Measurements from ENCODE around the gene R3HDM1.
"Not testable (repeated sequence)": the region's sequence is repeated elsewhere in the genome, so short reads cannot be mapped to it uniquely, and the experiment has no call there.

Gene R3HDM1

DNA sequence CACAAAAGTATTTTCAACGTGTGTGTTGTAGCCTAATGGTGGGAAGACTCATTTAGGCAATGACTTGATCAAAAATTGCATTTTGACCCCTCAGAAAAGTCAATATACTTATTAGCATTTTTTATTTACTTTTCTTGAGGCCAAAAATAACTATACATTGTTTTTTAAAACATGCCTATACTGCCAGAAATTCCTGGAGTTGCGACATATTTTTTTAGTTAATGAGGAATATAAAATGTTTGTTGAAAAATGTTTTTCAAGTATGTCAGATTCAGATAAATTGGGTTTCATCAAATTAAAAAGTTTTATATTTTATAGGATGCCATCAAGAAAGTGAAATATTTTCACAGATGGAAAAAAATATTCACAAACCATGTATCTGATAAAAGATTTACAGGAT lies 39.6 kb downstream of the R3HDM1 start:
- no peak for DNase-seq (ENCODE audit: low read depth in 1 of 2, low spot score in 1 of 2)

DNA sequence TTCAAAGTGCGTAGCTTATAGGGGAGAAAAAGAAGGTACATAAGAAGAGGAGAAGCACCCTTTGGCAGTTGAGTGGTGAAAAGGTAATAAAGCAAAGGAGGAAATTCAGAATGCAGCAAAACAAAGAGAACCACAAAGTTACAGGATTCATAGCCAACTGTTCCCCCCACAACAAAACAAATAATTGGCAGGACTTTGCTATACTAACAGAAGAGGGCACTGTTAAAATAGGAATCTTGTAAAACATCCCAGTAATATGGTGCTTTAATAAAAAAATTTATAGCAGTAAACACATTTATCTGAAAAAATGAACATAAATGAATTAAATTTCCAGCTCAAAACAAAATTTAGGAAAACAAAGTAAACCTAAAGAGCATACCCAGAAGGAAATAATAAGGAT lies 42.3 kb downstream of the R3HDM1 start:
- DNase-seq (ENCODE audit: low read depth in 1 of 2, low spot score in 1 of 2), result no peak

DNA sequence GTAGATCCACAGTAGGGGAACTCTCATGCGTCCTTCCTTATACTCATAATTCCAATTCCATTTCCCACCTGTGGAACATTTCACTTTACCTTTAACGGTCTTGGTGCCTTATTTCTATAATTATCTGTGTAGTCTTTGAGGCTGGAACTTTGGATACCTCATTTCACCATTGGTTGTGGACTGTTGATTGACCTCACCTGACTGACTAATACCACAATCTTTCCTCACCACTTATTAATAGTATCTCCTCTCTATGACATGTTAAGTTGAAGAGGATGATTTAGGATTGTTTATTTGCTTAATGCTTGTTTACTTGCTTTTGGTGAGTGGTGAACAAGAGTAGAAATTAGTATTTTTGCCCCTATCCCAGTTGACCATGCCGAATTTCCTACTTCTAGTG lies 50.0 kb downstream of the R3HDM1 start:
- DNase-seq (ENCODE audit: low read depth in 1 of 2, low spot score in 1 of 2), result no peak

DNA sequence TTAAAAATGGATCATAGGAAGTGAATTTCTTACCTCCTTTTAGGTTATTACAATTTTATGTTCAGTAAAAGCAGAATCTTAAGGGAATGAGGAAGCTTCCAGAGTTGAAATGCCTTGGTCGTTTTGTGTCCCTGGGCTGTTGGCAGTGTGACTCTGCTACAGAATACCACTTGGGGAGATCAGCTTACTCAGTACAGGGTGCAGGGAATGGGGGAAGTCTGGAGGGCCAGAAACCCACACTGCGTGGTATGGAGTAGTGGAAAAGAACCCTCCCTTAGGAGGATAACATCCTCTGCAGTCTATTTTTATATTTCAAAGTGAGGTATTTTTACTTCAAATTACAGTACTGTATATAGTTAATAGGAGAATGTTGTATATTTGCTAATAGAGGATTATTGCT lies 51.1 kb downstream of the R3HDM1 start:
- no peak for DNase-seq (ENCODE audit: low read depth in 1 of 2, low spot score in 1 of 2)

DNA sequence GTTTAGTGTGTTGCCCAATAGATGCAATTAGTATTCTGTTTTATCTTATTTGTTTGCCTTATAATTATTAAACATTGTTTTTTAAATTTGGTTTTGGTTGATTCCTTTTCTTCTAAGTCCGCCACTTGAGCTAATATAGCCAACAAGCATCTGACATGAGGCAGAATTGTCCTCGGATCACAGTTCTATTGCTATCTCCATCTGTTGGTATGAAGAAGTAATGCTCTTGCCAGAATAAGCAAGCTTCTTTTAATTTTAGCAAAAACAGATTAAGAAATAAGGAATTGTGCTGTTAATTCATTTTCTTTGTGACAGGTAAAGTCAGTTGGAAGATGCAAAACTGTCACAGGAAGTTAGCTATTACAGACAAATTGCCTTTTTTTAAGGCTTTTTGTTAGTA lies 54.3 kb downstream of the R3HDM1 start:
- no peak for DNase-seq (ENCODE audit: low read depth in 1 of 2, low spot score in 1 of 2)

DNA sequence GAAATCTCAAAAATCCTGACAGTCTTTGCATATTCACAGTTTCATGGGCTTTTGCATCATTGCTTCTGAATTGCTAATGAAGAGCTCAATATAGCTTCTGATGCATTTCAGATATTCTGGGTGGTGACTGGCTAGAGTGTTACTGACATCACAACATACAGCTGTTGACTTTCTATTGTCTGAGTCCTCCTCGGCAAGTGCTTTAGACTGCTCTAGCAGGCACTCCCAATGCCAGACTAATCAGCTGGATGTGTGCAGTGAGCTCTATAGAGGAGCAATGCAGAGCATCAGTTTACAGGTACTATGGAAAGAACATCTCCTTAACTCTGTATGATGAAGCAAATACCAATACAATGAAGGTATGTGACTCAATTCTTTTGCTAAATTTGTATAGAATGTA lies 54.9 kb downstream of the R3HDM1 start:
- no peak for DNase-seq (ENCODE audit: low read depth in 1 of 2, low spot score in 1 of 2)

DNA sequence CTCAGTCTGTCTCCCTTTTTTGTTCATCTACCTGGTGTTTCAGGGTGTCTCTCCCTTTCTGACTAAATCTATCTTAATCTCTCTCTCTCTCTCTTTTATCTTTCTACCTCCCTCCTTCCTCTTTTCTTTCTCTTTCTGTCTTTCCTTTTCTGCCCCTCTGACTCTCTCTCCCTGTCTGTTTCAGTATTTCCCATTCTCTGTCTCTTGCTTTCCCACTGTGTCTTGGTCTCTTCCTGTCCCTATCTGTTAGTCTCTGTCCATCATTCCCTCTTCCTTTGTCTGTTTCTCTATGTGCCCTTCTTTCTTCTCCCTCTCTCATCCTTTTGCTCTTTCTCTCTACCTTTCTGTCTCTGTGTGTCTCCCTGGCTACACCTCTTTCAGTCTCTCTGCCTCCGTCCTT lies 56.7 kb downstream of the R3HDM1 start:
- DNase-seq (ENCODE audit: low read depth in 1 of 2, low spot score in 1 of 2), result no peak

DNA sequence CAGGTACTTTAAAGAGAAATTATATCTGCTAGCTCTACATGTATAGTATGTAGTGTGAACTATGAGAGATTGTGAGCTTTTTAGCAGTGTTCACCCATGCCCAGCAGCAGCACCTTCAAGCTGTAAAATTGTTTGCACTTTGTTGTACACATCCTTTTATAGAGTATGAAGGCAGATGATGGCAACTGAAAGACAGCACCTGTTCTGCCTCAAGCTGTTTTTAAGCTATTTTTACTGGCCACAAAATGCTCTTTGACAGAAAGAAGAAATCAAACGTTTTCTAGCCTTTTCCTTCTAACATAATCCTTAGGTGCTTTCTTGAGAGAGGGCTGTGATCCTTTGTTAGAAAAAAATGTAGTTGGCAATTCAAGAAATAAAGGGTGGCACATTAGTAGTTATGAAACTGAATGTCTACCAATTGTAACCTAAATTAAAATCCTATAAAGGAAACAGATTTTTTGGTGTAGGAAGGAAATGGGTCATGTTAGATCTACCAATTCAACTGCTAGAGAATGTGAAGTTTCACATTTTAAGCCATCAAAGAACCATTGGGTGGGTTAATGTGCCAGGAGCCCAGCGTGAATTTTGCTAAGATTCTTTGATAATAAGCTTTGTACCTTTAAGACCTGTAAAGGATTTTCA lies 59.5 kb downstream of the R3HDM1 start:
- no peak for DNase-seq (ENCODE audit: low read depth in 1 of 2, low spot score in 1 of 2)

DNA sequence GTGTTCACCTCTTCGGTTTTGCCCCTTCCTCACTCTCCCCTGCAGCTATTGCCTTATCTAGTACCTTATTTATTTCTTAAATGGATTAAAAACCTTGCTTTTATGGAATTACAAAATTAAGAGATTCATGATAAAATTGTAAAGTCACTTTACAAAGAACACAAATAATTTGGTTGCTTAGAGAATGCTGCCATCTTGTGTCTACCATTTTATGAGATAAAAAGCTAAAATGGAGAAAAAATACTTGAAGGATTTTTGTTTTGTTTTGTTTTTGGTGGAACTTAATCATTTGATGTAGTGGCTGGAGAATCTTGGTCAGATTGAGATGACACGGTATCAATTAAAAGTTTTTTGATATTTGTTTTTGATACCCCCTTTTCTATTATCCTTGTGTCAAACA lies 69.6 kb downstream of the R3HDM1 start:
- no peak for DNase-seq (ENCODE audit: low read depth in 1 of 2, low spot score in 1 of 2)

DNA sequence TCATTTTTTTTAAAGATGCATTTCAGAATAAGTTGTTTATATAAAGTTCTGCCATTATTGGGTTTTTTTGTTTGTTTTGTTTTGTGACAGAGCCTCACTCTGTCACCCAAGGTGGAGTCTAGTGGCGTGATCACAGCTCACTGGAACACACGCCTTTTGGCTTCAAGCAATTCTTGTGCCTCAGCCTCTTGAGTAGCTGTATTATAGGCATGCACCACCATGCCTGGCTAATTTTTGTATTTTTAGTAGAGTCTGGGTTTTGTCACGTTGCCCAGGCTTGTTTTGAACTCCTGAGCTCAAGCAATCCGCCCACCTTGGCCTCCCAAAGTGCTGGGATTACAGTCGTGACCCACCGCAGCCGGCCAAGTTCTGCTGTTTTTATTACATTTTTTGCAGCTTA lies 72.3 kb downstream of the R3HDM1 start:
- no peak for DNase-seq (ENCODE audit: low read depth in 1 of 2, low spot score in 1 of 2)

DNA sequence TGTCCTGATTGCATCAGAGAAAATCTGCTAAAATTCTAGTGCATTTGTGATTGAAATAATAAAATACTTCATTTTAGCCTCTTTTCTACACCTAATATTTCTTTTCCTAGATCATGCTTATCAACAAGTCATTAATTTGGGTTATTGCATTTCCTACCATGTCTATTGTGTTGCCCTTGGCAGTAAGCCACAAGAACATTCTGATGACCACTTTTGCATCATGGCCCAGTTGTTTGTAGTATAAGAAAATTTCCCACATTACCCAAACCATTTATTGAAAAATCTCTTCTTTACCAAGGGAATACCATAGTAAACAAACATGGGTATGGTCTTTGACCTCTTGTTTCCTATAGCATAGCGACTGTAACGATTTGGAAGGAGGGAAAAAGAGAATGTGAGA lies 76.3 kb downstream of the R3HDM1 start:
- no peak for DNase-seq (ENCODE audit: low read depth in 1 of 2, low spot score in 1 of 2)

DNA sequence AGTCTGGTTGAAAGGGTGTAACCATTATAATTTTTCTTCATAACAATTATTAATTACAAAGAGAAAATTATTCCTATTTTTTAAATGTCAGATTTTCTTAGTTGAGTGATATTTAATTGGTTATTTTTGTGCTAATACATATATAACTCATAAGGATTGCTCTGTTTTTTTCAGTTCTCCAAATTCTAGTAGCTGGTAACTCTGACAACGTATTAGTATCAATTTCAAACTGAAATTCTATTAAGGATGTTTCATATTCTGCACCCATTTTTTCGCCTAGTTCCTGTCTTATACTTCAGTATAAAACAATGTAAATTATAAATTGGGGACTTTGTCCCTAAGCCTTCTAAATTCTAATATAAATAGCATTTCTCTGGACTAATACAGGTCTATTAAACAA lies 81.0 kb downstream of the R3HDM1 start:
- DNase-seq (ENCODE audit: low read depth in 1 of 2, low spot score in 1 of 2), result no peak

DNA sequence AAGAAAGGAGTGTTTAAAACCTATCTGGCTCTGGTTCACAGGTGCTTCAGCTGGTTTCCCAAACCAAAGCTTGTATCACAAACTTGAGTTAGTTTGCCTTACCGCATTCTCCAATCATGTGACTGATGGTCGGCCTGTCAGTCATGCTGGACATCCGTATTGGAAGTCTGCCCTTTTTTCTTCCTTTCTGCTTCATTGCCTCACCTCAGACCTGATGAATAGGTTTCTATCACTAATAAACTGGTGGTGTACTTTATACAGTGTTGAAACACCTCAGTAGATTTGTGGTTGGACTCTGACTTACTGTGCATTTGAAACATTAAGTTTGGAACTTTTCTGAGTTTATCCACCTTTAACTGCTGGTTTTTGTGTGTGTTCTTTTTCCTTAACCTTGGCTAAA lies 84.1 kb downstream of the R3HDM1 start:
- no peak for DNase-seq (ENCODE audit: low read depth in 1 of 2, low spot score in 1 of 2)

DNA sequence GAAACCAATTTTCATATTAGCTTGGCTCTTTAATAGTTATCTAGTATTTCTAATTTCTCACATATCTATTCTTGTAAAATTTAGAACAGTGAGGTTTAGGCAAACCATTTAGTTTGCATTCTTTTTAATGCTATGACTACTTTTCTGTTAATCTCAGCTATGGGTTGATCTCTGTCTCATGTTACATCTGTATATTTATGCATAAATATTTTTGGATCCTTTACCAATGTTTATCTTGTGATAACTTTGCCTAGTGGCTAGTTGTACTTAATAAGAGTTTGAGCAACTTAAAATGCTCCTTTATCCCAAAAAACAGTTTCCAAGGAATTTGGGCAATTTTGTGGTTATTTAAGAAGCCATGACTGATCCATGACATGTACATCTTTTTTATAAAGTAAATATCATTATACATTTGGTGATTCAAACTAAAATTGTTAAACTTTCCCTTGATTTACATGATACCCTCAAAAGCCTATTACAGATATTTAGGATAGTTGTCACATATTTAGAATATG lies 86.3 kb downstream of the R3HDM1 start:
- no peak for DNase-seq (ENCODE audit: low read depth in 1 of 2, low spot score in 1 of 2)

DNA sequence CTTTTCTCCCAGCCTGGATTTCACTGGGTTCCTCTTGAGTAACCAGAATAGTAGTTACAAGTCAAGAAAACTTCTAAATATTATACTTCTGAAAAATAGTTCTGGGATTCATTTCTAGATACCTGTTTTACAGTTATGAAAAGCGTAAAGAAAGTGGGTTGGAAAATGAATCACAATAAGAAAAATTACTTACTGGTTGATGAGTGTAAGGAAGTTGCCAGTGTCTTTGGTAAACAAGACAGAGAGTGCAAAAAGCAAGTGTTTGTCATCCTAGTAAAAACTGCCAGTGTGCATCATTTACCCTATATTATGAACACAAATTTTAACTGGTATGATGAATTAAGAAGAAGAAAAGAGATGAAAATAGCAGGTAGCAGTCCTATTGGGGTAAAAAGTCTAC lies 88.9 kb downstream of the R3HDM1 start:
- DNase-seq (ENCODE audit: low read depth in 1 of 2, low spot score in 1 of 2), result no peak

DNA sequence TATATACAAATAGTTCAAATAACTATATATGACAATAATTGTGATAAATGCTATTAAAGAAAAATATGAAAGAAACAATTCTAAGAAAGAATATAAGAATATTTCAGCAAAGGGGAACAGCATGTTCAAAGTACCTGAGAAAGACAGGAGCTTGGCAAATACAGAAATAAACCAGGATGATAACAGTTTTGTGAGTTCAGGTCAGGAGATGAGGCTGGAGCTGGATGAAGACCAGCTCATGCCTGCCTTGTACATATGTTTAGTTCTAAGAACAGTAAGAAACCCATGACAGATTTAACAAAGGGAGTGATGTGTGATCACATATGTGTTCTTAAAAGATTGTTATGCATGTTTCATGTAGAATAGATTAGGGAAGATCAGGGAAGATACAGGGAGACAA lies 98.2 kb downstream of the R3HDM1 start:
- DNase-seq (ENCODE audit: low read depth in 1 of 2, low spot score in 1 of 2), result no peak

DNA sequence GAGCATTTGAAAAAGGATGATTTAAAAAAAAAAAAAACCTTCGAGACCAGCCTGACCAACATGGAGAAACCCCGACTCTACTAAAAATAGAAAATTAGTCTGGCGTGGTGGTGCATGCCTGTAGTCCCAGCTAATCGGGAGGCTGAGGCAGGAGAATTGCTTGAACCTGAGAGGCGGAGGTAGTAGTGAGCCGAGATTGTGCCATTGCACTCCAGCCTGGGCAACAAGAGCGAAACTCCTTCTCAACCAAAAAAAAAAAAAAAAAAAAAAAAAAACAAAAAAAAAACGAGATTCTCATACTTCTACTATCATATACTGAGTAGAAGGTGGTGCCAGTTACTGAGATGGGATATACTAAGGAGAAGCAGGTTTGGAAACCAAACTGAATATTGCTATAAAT lies 98.8 kb downstream of the R3HDM1 start:
- not testable (repeated sequence) for DNase-seq (ENCODE audit: low read depth in 1 of 2, low spot score in 1 of 2)

DNA sequence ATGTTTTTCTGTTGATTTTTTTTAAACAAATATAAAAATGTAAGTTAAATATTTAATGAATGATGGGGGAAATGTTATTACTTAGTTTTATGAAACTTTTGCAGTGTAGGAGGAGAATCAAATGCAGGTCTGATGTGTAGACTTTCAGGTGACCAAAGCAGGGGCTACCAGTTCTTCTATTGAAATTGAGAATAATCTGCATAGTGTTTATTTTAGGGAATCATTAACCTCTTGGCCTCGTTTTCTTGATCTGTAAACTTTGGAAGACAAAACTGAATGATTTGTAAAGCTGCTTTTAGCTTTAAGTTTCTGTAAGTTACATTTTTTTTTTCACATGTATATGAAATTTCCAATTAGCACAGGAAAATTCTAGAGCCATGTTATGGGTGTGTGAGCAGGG lies 99.2 kb downstream of the R3HDM1 start:
- DNase-seq (ENCODE audit: low read depth in 1 of 2, low spot score in 1 of 2), result no peak

DNA sequence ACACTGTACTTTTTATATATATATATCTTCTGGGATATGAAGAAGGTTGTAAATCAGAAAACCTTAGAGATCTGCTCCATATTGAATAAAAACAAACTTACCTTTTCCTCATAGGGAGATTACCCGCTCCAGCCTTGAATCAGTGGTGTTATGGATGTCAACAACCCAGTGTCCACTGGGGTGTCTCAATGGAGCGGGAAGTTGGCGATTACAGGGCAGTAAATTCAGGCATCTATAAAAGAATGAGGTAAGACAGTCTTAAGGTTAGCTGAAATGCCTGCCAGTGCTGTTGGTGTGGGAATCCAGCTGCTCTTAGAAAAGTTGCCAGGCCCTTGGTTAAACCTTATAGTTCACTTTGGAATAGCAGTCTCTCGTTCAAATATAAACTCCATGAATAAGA lies 102.3 kb downstream of the R3HDM1 start:
- DNase-seq (ENCODE audit: low read depth in 1 of 2, low spot score in 1 of 2), result no peak

DNA sequence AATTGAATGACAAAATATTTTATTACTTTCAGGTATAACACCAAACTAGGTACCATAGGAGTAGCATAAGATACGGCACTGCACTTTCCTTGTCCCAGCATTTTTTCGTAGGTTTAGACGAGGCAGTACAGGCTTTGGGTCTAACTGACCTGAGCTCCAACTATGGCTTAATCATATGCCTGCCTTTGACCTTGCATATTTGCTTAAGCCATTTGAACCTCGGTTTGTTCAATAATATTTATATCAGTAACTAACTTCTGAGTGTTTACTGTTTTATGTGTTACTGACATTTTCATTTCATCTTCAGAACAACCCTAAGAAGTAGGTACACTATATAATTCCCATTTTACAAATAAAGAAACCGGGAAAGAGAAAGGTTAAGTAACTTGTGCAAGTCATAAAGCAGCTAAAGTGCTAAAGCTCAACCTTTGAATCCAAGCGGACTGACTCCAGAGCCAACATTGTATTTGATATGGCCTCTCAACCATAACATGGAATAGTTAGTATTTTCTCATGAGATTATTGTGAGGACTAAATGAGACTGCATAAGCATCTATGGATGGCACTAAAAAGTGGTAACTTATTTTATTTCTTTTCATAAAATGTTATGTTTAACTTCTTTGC lies 104.0 kb downstream of the R3HDM1 start:
- DNase-seq (ENCODE audit: low read depth in 1 of 2, low spot score in 1 of 2), result no peak

DNA sequence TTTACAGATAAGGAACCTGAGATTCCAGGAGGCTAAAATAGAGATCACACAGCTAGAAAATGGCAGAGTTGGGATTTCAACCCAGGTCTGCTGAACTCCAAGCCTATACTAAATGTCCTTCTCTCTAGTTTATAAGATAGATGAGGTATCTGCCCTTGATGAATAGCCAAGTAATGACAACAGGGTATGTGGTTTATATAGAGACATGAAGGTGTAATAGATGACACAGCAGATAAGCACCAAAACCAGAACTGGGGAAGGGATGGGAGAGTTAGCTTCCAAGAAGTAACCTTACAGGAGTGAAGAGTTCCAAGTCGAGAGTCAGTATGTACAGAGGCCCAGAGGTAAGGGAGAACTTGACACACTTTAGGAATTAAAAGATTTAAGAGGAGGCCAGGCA lies 105.7 kb downstream of the R3HDM1 start:
- no peak for DNase-seq (ENCODE audit: low read depth in 1 of 2, low spot score in 1 of 2)

DNA sequence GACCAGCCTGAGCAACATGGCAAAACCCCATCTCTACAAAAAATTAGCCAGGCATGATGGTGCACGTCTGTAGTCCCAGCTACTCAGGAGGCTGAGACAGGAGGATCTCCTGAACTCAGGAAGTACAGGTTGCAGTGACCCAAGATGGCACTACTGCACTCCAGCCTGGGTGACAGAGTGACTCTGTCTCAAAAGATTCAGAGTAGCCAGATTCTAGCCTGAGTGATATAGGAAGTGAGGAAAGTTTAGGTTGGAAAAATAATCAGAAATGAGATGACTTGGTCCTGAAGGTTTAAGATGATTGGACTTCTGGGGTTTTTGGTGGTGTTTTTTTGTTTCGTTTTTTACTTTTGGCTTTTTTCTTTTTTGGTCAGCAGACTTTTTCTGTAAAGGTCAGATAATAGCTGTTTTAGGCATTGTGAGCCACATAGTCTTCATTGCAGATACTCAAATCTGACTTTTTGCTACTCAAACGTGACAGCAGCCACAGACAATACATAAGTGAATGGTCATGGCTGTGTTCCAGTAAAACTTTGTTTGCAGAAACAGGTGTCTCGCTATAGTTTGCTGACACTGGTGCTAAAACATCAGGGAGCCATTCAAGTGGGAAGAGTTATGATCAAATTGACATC lies 106.3 kb downstream of the R3HDM1 start:
- no peak for DNase-seq (ENCODE audit: low read depth in 1 of 2, low spot score in 1 of 2)

DNA sequence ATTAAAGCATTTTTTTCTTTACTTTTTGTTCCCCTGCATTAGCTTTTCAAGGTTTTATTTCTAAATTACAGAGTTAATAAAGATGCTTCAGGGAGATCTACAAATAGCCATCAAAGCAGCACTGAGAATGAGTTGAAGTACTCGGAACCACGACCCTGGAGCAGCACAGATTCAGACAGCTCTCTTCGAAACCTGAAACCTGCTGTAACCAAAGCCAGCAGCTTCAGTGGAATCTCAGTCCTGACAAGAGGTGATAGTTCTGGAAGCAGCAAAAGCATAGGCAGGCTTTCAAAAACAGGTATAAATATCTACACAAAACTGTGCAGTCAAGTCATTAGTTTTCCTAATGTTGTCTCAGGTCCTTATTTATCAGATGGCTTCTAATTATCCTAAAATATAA lies 107.5 kb downstream of the R3HDM1 start:
- no peak for DNase-seq (ENCODE audit: low read depth in 1 of 2, low spot score in 1 of 2)

Data from activated CD4-positive, alpha-beta T cell treated with anti-CD3 and anti-CD28 coated beads, Interleukin-2, amount 50 U/mL, for 24 hours (primary cell).